ENCODE measurements around the gene GPSM1.

GPSM1 gene

GRCh38 chr9:136299541-136299940 lies 27.8 kb upstream of the GPSM1 start:
- no peak for TF ChIP-seq CTCF (conservative IDR thresholded peaks at IDR 0.05; ENCODE audit: low read depth, low read length)
- H3K79me2 ChIP-seq (ENCODE audit: insufficient read depth, low read depth) = no peaks in the 10 kb centered on the region
- no peaks in the 10 kb centered on the region for H3K36me3 ChIP-seq (ENCODE audit: insufficient read depth)
- no peak overlapping the region for H3K9ac ChIP-seq
- no peak overlapping the region for H3K4me3 ChIP-seq (IDR thresholded peaks at IDR 0.05; ENCODE audit: insufficient read depth, low read depth, low read length)
- no peaks in the 10 kb centered on the region for H4K20me1 ChIP-seq (ENCODE audit: insufficient read depth)
- H3K4me1 ChIP-seq (ENCODE audit: low read depth, poor library complexity, severe bottlenecking) = peaks cover 10% of the 10 kb centered on the region
- peaks cover 71% of the 10 kb centered on the region for H3K27me3 ChIP-seq (ENCODE audit: insufficient read depth, low read depth)
- H3K27ac ChIP-seq = no peak overlapping the region
- H2AFZ ChIP-seq (ENCODE audit: low read depth) = no peak overlapping the region
- no peak overlapping the region for H3K4me2 ChIP-seq

- Histone ChIP-seq H3K9ac (no peak overlapping the region), H3K4me3 (IDR thresholded peaks at IDR 0.05; ENCODE audit: insufficient read depth, low read depth, low read length) (no peak overlapping the region), H4K20me1 (ENCODE audit: insufficient read depth) (no peaks in the 10 kb centered on the region), H3K79me2 (ENCODE audit: insufficient read depth, low read depth) (no peaks in the 10 kb centered on the region), H3K4me2 (no peak overlapping the region), H3K27me3 (ENCODE audit: insufficient read depth, low read depth) (peaks cover 74% of the 10 kb centered on the region), H3K27ac (no peak overlapping the region), H3K36me3 (ENCODE audit: insufficient read depth) (no peaks in the 10 kb centered on the region), H2AFZ (ENCODE audit: low read depth) (no peak overlapping the region), H3K4me1 (ENCODE audit: low read depth, poor library complexity, severe bottlenecking) (peaks cover 10% of the 10 kb centered on the region)
- no peak for TF ChIP-seq CTCF (conservative IDR thresholded peaks at IDR 0.05; ENCODE audit: low read depth, low read length)
Measured at GRCh38 chr9:136300016-136300545, 27.3 kb upstream of the GPSM1 start.

GRCh38 chr9:136300866-136301265 lies 26.5 kb upstream of the GPSM1 start:
- Histone ChIP-seq H3K79me2 (ENCODE audit: insufficient read depth, low read depth) (no peaks in the 10 kb centered on the region), H3K4me2 (no peak overlapping the region), H3K4me1 (ENCODE audit: low read depth, poor library complexity, severe bottlenecking) (peaks cover 10% of the 10 kb centered on the region), H3K9ac (no peak overlapping the region), H2AFZ (ENCODE audit: low read depth) (no peak overlapping the region), H3K27ac (no peak overlapping the region), H3K36me3 (ENCODE audit: insufficient read depth) (no peaks in the 10 kb centered on the region), H4K20me1 (ENCODE audit: insufficient read depth) (no peaks in the 10 kb centered on the region), H3K4me3 (IDR thresholded peaks at IDR 0.05; ENCODE audit: insufficient read depth, low read depth, low read length) (no peak overlapping the region), H3K27me3 (ENCODE audit: insufficient read depth, low read depth) (peaks cover 82% of the 10 kb centered on the region)
- TF ChIP-seq CTCF (conservative IDR thresholded peaks at IDR 0.05; ENCODE audit: low read depth, low read length) = no peak

GRCh38 chr9:136302527-136302926 lies 24.8 kb upstream of the GPSM1 start:
- peaks cover 4% of the 10 kb centered on the region for H3K4me1 ChIP-seq (ENCODE audit: low read depth, poor library complexity, severe bottlenecking)

More at GRCh38 chr9:136302527-136302926, 24.8 kb upstream of the GPSM1 start:
- no peak overlapping the region for H3K4me2 ChIP-seq
- no peaks in the 10 kb centered on the region for H3K36me3 ChIP-seq (ENCODE audit: insufficient read depth)
- H2AFZ ChIP-seq (ENCODE audit: low read depth) = no peak overlapping the region
- H3K27ac ChIP-seq = no peak overlapping the region
- H4K20me1 ChIP-seq (ENCODE audit: insufficient read depth) = no peaks in the 10 kb centered on the region
- H3K4me3 ChIP-seq (IDR thresholded peaks at IDR 0.05; ENCODE audit: insufficient read depth, low read depth, low read length) = no peak overlapping the region
- H3K9ac ChIP-seq = no peak overlapping the region
- no peaks in the 10 kb centered on the region for H3K79me2 ChIP-seq (ENCODE audit: insufficient read depth, low read depth)
- peaks cover 89% of the 10 kb centered on the region for H3K27me3 ChIP-seq (ENCODE audit: insufficient read depth, low read depth)
- no peak for TF ChIP-seq CTCF (conservative IDR thresholded peaks at IDR 0.05; ENCODE audit: low read depth, low read length)

Data from KMS-11 (cell line).